Ecto neural progenitor cell (in vitro differentiated cells): ENCODE results near the gene SLC6A17.

Experiments used
- DNase-seq: peaks from one replicate; pipeline ENCODE4 v3.0.0-alpha.2; 2018; ENCODE audit warnings: low spot score

The SLC6A17 gene

GRCh38 chr1:110135666-110136065 is 14.6 kb upstream of the SLC6A17 start:
- no peak for DNase-seq

GRCh38 chr1:110136911-110137310 is 13.4 kb upstream of the SLC6A17 start:
- DNase-seq, result peak; percentile 82

- DNase-seq, result no peak
These were observed 11.3 kb upstream of the SLC6A17 start for GRCh38 chr1:110138956-110139355.

DNA sequence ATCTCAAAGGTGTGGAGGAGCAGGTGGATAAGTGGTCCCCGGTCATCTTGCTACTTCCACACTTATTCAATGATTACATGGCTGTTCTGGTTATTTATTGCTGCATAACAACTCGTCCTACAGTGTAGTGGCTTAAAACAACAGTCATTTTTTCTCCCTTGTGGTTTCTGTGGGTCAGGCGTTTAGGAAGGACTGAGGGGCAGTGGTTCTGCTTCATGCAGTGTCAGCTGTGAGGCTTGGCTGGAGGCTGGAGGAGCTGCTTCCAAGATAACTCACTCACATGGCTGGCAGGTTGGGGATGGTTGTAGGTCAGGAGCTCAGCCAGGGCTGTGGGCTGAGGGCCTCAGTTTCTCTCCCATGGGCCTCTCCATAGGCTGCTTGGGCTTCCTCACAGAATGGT is 5.9 kb upstream of the SLC6A17 start:
- DNase-seq, result no peak

- no peak for DNase-seq
These were observed 1.3 kb upstream of the SLC6A17 start for GRCh38 chr1:110148961-110149360.

DNA sequence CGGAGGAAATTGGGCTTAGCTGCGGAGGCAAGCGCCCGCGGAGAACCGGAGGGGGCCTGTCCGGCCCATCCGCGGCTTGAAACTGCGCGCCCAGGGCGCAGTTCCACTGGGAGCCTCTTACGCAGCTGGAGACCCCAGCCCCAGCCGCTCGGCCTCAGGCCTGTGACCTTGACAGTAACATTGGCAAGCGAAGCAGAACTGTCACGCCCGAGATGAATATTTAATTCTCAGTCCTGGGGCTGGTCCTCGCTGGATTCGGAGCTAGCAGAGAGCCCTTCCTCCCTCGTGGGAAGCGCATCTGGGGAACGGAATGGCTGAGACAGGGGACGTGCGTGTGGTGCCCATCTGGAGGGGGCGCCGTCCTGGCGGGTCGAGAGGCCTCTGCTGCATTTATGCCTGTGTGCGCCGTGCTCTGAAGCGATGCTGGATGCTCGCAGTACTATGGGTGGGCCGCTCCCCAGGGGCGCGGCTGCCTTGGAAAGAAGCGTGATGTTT is 928 bp downstream of the SLC6A17 start:
- DNase-seq, result no peak

GRCh38 chr1:110152133-110152785 is 2.0 kb downstream of the SLC6A17 start:
- DNase-seq, result no peak

GRCh38 chr1:110153407-110153950 is 3.2 kb downstream of the SLC6A17 start:
- no peak for DNase-seq

GRCh38 chr1:110155878-110156522 is 5.7 kb downstream of the SLC6A17 start:
- DNase-seq, result peak; percentile 87

GRCh38 chr1:110158261-110158660 is 8.0 kb downstream of the SLC6A17 start:
- no peak for DNase-seq

DNA sequence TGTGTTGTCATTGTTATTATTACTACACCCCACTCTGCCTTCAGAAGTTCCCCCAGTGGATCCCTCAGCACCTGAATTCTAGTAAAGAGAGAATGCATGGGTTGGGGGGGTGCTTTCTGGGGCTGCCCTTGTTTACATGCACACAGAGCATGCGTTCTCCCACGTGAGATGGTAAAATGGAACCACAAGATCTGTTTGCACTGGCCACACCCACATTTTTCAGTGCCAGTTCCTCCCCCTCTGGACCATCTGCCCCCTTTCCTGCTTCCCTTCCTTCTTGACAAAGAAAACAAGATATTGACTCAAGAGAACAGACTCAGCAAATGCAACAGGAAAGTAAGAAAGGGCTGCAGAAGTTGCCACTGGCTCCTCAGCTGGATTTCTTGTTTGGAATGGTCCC is 8.9 kb downstream of the SLC6A17 start:
- no peak for DNase-seq

DNA sequence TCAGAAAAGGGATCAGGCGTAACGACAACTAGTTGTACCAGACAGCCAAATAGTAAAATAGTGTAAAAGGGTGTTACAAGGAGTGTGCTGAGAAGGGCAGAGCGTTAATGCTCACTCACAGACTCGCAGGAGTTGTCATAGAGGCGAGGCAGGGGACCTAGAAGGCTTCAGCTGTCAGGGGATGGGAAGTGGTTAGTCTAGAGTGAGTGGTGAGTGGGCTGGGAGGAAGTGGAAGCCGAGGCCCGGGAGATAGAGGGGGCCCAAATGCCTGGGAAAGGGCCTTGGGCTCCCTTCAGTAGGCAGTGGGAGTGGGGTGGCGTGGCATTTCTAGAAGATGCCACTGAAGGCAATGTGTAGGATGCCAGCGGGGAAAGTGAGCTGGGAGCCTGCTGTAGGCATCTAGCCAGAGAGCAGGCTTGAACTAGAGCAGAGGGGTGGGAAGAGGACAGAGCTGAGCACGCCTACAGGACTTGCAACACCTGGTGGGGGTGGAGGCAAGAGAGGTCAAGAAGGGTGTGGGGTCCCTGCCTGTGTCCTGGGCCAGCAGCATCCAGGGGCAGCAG is 10.3 kb downstream of the SLC6A17 start:
- no peak for DNase-seq

- DNase-seq, result no peak
These were observed 10.9 kb downstream of the SLC6A17 start for GRCh38 chr1:110161165-110161564.

DNA sequence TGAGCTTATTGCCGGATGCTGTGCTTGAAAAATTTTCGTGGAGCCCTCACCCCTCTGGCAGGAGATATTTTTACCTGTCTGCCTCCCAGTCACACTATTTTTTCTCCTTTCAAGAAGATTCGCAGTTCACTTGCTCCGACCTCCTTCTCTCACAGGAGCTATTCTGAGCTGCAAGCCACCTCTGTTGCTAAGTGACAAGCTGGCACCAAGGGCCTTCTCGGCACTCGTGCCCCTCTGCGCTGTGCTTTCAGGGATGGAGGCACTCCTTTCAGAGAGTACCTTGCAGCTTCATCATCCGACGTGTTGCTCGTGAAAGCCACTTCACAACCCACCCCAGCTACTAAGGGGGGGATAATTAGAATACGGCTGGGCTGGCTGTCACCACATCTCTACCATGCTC is 11.6 kb downstream of the SLC6A17 start:
- DNase-seq, result no peak

DNA sequence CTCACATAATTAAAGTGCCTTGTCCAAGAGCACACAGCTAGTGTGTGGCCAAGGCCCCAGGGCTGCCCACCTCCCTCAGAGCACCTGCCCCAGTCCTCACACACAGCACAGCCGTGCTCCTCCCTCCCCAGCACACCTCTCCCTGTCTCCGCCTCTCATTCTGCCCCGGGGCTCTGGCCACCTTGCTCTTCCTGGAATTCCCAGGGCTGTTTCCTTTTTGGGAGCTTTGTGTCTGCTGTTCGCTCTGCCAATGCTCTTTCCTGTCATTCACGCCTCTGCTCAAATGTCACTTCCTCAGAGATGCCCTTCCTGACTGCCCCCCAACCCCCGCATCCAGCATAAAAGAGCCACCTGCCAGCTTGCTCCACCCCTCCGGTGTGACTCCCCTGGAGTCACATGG is 13.3 kb downstream of the SLC6A17 start:
- DNase-seq, result no peak

DNA sequence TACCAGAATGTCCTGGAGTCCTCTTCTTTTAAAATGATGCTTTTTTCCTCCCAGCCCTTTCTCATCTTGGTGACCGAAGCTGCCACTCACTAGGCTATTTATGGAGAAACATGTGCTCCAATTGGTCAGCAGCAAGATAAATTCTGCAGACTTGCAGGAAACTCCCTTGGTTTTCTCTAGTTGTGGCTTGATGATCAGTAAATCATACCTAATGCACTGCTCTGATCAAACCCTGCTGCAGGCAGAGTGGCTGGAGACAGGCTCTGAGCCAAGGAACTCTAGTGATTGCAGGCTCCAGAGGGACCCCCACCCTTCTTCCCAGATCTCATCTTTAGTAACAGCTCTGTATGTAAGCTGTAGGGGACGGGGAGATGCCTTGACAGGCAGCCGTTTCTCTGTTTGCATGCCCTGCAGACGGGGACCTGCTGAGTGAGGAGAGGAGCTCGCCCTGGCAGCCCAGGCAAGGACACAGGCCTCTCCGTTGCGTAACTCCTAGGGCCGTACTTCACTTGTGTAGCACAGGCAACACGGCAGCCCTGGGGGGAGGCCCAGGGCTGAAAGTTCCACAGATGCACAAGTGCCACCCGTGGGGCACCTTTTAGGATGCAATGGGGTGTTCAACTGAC is 14.5 kb downstream of the SLC6A17 start:
- DNase-seq, result no peak

GRCh38 chr1:110165761-110166231 is 15.5 kb downstream of the SLC6A17 start:
- DNase-seq, result no peak

GRCh38 chr1:110166861-110167260 is 16.6 kb downstream of the SLC6A17 start:
- no peak for DNase-seq

DNA sequence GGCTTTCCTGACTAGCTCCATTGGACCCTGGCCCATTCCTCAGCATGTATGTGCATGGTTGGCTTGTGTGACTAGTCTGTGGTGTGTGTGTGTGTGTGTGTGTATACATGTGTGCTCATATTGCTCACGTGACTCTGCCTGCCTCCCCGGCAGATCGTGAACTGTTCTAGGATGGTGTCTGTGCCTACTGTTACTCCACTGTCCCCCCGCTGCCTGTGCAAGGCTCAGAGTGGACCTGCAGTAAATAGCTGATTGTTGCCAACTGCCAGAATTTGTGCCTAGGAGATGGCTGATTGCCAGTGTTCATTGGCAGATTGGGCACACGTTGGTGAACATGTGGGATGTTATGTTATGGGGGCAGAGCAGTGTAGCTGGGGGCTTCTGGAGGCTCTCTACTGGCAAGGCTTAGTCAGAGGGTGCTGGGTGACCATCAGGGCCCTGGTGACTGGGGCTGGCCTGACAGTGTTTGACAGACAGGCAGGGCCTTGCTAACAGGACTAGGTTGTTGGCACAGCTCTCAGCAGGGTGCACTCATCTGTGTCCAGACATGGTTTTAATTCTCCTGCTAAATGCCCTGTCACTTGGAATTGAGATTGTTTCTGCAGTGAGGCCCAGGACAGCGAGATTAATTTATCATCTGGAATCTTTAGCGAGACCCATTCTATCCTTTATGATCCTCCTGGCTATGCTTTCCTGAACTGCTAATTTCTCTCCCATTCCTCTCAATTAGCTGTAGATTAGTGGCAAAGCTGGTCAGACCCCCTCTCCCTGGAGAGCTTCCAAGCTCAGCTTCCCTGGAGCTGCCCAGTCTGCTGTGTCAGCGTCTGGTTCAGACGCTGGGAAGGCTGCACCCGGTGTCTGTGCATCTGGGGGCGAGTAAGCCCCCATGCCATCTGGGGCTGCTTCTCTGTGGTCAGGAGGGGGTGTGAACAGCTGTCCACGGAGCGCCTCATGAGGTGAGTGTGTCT is 20.8 kb downstream of the SLC6A17 start:
- no peak for DNase-seq

GRCh38 chr1:110172001-110172400 is 21.7 kb downstream of the SLC6A17 start:
- DNase-seq, result no peak

DNA sequence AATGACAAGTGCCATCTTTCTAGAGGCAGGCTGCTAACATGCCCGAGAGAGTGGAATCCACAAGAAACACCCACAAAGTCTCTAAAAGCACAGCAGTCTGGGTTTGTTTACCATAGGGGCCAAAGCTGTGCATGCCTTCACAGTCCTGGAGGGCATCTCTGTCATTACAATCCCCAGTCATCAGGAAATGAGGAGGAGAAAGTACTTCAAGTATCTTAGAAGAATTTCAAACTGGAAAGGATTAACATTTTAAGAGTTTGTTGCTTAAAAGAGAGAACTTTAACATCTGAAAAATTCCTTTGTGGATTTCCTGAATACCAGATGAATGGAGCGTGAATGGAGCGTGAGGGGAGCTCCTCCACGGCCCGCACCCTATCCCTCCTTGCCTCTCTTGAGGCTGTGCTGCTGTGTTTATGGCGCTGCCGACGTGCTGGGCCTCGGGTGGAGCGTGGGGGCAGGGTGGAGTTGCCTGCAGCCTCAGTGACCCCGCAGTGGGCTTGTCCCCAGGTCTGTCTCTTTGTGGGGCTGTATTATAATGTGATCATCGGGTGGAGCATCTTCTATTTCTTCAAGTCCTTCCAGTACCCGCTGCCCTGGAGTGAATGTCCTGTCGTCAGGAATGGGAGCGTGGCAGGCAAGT is 23.3 kb downstream of the SLC6A17 start:
- DNase-seq, result no peak
